Urinary bladder (tissue), 4 donors: ENCODE results near the gene RBBP4. TPM values are rescaled to one million over a fixed set of nuclear protein-coding genes. Genes with fewer than 3 reads are reported as not detected.

Experiments used
- DNase-seq: peaks from one replicate; pipeline ENCODE4 v3.0.0-alpha.2; 2015; ENCODE audit errors: extremely low spot score
- H3K27ac ChIP-seq: one replicate; pipeline ENCODE4 v1.5.1; 2013; ENCODE audit warnings: low read depth, mild to moderate bottlenecking, moderate library complexity
- H3K36me3 ChIP-seq: one replicate; pipeline ENCODE4 v1.6.1; 2013; ENCODE audit warnings: mild to moderate bottlenecking, moderate library complexity; ENCODE audit not compliant: insufficient read depth
- H3K4me1 ChIP-seq: one replicate; pipeline ENCODE4 v1.6.1; 2013; ENCODE audit warnings: mild to moderate bottlenecking, moderate library complexity; ENCODE audit not compliant: insufficient read depth
- H3K4me3 ChIP-seq: one replicate; pipeline ENCODE4 v1.5.1; 2013; ENCODE audit warnings: low read depth, low read length
- WGBS: extraction: QIAGEN DNeasy Blood & Tissue Kit; methylation state at CpG from one replicate; pipeline ENCODE4 v1.1.7; 2013; 5-methylcytosine and 5-hydroxymethylcytosine counted together
- polyA plus RNA-seq: library from polyadenylated mRNA; stranded (reverse); fragments of 200-250 nt; gene quantifications from one replicate; pipeline ENCODE4 v1.2.3, GENCODE V29; 2013
- total RNA-seq: library from RNA; depleted of rRNA; stranded (reverse); fragments of >200 nt; gene quantifications from one replicate; pipeline ENCODE4 v1.2.3, GENCODE V29; 2014
- donor health status: healthy with polysubstance abuse.
- donor health status: healthy.

The RBBP4 gene
- total RNA-seq (151 TPM), polyA plus RNA-seq (82.6 TPM)

- peak; percentile 91 for DNase-seq
- under 1% methylated on average over 67 of the region's 67 CpGs for WGBS
- Histone ChIP-seq H3K36me3 (peaks cover 3% of the 10 kb centered on the region), H3K4me1 (no peaks in the 10 kb centered on the region), H3K4me3 (peak within 1 kb of the TSS; percentile 71), H3K27ac (peak within 1 kb of the TSS; percentile 90)
Measured at GRCh38 chr1:32650752-32651460, at the start of gene RBBP4. Gene RBBP4 (plus strand): TSS chr1:32651208. CDS start chr1:32651307, 99 bp downstream.

GRCh38 chr1:32605711-32606424 is 45.1 kb upstream of the RBBP4 start:
- 92% methylated on average over 17 of the region's 17 CpGs for WGBS
- Histone ChIP-seq H3K4me3 (no peak overlapping the region), H3K27ac (no peak overlapping the region), H3K4me1 (no peaks in the 10 kb centered on the region), H3K36me3 (no peaks in the 10 kb centered on the region)
- no peak for DNase-seq

- WGBS: 93% methylated on average over 11 of the region's 11 CpGs
- Histone ChIP-seq H3K36me3 (no peaks in the 10 kb centered on the region), H3K4me1 (no peaks in the 10 kb centered on the region), H3K4me3 (no peak overlapping the region), H3K27ac (no peak overlapping the region)
- DNase-seq: no peak
Measured at GRCh38 chr1:32606565-32607371, 44.2 kb upstream of the RBBP4 start.

GRCh38 chr1:32609180-32609579 is 41.8 kb upstream of the RBBP4 start:
- no peaks in the 10 kb centered on the region for H3K4me1 ChIP-seq
- no peak for DNase-seq
- H3K36me3 ChIP-seq: no peaks in the 10 kb centered on the region
- 87% methylated on average over 4 of the region's 4 CpGs for WGBS
- no peak overlapping the region for H3K4me3 ChIP-seq
- no peak overlapping the region for H3K27ac ChIP-seq

- 13% methylated on average over 12 of the region's 12 CpGs for WGBS
- Histone ChIP-seq H3K27ac (no peak overlapping the region), H3K36me3 (no peaks in the 10 kb centered on the region), H3K4me3 (peak overlapping the region; percentile 21), H3K4me1 (no peaks in the 10 kb centered on the region)
- no peak for DNase-seq
Measured at GRCh38 chr1:32611859-32612188, 39.2 kb upstream of the RBBP4 start.

GRCh38 chr1:32612189-32612881 is 38.7 kb upstream of the RBBP4 start:
- DNase-seq: no peak
- 4% methylated on average over 35 of the region's 35 CpGs for WGBS
- no peaks in the 10 kb centered on the region for H3K36me3 ChIP-seq
- H3K4me1 ChIP-seq: no peaks in the 10 kb centered on the region
- H3K27ac ChIP-seq: no peak overlapping the region
- peak overlapping the region; percentile 21 for H3K4me3 ChIP-seq

GRCh38 chr1:32613472-32613871 is 37.5 kb upstream of the RBBP4 start:
- DNase-seq: no peak
- 73% methylated on average over 5 of the region's 5 CpGs for WGBS
- no peak overlapping the region for H3K4me3 ChIP-seq
- no peaks in the 10 kb centered on the region for H3K36me3 ChIP-seq
- H3K27ac ChIP-seq: no peak overlapping the region
- H3K4me1 ChIP-seq: no peaks in the 10 kb centered on the region

- Histone ChIP-seq H3K4me3 (no peak overlapping the region), H3K27ac (no peak overlapping the region), H3K36me3 (no peaks in the 10 kb centered on the region), H3K4me1 (no peaks in the 10 kb centered on the region)
- DNase-seq: no peak
- WGBS: 97% methylated on average over 5 of the region's 5 CpGs
Measured at GRCh38 chr1:32618673-32619221, 32.3 kb upstream of the RBBP4 start.

GRCh38 chr1:32619701-32620485 is 31.1 kb upstream of the RBBP4 start:
- H3K27ac ChIP-seq: no peak overlapping the region
- no peaks in the 10 kb centered on the region for H3K4me1 ChIP-seq
- WGBS: 55% methylated on average over 5 of the region's 5 CpGs
- no peaks in the 10 kb centered on the region for H3K36me3 ChIP-seq
- DNase-seq: no peak
- no peak overlapping the region for H3K4me3 ChIP-seq

GRCh38 chr1:32622205-32622604 is 28.8 kb upstream of the RBBP4 start:
- Histone ChIP-seq H3K36me3 (no peaks in the 10 kb centered on the region), H3K27ac (no peak overlapping the region), H3K4me1 (no peaks in the 10 kb centered on the region), H3K4me3 (no peak overlapping the region)
- WGBS: 93% methylated on average over 2 of the region's 2 CpGs
- DNase-seq: no peak

GRCh38 chr1:32622806-32623681 is 28.0 kb upstream of the RBBP4 start:
- WGBS: 77% methylated on average over 3 of the region's 3 CpGs
- H3K4me1 ChIP-seq: no peaks in the 10 kb centered on the region

GRCh38 chr1:32623775-32624174 is 27.2 kb upstream of the RBBP4 start:
- no peak for DNase-seq
- Histone ChIP-seq H3K36me3 (no peaks in the 10 kb centered on the region), H3K4me3 (no peak overlapping the region), H3K27ac (no peak overlapping the region), H3K4me1 (no peaks in the 10 kb centered on the region)
- WGBS: 78% methylated on average over 5 of the region's 5 CpGs

More at GRCh38 chr1:32622806-32623681, 28.0 kb upstream of the RBBP4 start:
- H3K4me3 ChIP-seq: no peak overlapping the region
- H3K36me3 ChIP-seq: no peaks in the 10 kb centered on the region
- no peak overlapping the region for H3K27ac ChIP-seq
- no peak for DNase-seq
